ENCODE data around the gene BRINP3.

The BRINP3 gene

DNA sequence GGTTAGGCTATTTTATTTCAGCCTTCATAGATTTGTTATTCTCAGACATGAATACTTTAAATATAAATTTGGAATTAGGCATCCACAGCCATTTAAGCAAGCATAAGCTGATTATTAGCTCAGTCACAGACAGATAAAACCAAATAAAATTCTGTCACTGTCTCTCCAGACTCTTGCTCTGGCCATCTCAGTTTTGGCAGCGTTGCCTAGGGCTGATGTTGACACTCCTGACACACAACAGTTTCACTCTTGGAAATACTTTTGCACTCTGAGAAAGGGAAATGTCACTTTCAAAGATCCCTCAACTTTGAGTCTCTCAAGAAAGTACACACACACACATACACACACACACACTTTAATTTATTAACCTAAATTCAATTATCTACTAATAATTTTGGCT, 372.7 kb downstream of the BRINP3 start:
- no peak for DNase-seq (ENCODE audit: low read depth)

DNA sequence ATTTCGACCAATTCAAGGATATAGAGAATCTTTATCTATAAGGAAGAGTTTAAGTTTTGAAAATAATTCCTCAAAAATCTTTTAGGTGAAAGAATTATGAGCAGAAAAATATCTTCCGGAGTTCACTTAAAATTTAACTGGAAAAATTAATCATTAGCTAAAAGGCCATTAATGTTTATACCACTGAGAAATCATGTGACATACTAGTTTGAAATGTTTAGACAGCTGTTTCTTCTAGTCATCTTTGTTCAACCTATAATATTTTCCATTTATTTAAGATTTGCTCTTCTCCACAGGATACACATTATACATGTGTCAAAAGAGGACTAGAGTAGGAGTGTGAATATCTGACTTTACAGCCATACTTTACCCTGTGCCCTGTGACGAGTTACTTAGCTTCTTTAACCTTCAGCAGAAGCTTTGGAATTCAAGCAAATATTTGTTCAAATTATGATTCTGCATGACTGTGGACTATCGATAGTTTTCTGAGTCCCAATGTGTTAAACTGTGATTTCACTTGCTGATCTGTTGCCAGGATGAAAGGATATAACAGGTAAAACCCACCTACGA, 374.8 kb downstream of the BRINP3 start:
- DNase-seq (ENCODE audit: low read depth) = no peak

DNA sequence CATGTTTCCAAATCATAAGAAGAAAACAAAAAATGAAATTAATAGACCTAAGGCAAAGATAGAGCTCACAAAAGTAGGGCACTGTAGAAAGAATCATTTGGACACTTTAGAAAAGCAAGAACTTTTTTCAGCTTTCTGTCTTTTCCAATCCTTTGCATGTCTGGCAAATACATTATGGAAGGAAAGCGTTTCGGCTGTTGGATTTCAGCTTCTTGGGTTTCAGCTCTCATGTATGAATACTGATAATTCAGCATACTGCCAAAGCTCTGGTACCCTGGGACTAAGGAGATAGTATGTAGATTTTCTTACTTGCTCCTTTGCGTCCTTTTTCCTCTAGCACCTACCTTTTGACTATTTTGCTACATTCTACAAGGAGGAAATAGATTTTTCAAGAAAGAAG, 375.9 kb downstream of the BRINP3 start:
- no peak for DNase-seq (ENCODE audit: low read depth)

DNA sequence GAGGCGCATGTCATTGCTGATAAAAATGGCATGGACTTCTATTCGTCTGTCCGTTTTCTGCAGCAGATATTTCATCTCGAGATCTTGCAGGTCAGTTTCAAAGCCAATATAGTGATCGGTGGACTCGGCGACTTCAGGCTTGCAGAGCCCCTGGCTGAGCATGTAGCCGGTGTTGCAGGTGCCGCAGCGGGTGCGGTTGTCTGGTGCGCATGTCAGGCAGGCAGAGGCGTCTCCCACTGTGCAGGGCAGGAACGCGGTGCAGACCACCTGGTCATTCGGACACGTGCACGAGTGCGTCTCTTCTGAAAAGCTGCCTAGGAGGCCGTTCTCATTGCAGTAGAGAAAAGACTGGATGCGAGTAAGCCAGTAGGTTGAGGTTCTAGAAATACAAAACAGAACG, 378.9 kb downstream of the BRINP3 start:
- no peak for DNase-seq (ENCODE audit: low read depth)

DNA sequence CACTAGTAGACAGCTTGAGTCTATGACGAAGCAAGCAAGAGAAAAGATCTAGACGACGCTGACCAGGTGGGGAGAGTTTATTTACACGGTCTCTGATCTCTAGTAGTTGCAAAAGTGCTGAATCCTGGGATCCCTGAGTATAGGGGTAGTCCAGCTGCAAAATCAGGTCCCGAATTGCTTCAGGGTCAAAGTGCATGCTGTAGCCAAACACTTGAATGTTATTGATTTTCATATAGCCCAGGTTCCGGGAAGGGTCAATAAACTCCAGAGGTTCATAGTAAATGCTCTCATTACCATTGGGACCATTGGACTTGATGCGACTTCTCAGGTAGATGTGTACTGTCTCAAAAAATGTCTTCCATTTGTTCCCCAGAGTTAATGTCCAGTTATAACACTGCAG, 379.6 kb downstream of the BRINP3 start:
- DNase-seq (ENCODE audit: low read depth) = no peak

DNA sequence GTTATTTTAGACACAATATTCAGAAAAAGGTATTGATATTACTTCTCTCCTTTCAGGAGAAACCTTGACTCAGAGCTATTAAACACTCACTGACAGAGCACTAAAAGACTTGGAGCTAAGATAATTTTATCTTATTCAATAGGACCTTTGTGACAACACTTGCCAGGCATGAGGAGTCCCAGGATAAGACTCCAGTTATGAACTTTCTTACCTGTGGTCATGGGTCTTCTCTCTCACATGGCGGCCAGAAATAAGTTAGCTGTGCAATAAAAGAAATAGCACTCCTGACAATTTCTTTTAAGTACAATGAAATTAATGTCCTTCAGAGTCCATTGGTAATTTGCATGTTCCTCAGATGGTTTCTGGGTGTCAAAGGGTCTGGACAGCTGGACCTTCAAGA, 382.1 kb downstream of the BRINP3 start:
- no peak for DNase-seq (ENCODE audit: low read depth)

DNA sequence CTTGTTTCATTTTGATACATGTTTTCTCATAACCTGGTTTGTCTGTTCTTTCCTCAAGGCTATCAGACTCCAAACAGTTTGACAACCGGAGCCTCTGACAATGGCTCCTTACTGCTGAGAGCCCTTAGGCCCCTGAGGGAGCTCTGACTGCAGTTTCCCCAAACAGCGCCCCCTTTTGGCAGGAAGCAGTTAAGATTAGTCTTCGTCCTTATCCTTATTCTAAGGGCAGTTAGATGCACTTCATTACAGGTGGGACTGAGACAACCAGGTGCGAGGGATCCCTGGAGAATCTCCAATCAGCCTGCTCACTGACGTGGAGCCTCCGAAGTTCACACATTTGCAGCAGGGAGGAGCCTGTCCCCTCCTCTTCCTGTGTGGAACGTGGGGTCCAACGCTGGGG, 393.1 kb downstream of the BRINP3 start:
- no peak for DNase-seq (ENCODE audit: low read depth)

DNA sequence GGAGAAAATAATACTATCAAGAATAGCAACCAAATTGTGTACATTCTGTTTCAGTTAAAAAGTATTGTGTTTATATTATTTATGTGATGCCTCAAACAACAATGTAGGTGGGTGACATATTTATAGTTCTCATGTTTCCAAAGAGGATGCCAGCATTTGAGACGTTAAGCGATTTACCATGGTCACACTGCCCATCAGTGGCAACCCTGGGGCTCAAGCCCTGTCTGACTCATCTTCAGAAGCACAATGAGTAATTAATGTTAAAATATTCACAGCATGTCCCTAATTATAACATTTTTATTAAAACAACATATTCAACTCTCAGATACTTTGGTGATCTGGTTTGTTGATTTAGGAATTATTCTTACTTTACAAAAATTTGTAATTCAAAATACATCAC, 409.4 kb downstream of the BRINP3 start:
- DNase-seq (ENCODE audit: low read depth) = no peak

DNA sequence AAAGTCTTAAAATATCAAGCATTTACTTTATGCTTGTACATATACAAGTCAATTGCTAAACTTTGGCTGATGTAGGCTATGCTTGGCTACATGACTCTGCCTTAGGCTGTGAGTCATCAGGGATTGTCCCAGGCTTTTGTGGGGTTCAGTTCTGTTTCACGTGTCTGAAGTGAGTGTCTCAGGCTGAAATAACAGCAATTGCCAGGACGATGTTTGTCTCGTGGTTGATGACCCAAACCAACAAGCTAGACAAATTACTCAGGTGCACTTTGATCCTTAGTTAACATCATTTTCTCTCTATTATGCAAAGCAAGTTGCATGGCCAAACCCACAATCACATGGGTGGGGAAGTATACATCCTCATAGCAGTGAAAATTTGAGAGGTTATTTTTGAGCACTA, 410.1 kb downstream of the BRINP3 start:
- DNase-seq (ENCODE audit: low read depth) = no peak

DNA sequence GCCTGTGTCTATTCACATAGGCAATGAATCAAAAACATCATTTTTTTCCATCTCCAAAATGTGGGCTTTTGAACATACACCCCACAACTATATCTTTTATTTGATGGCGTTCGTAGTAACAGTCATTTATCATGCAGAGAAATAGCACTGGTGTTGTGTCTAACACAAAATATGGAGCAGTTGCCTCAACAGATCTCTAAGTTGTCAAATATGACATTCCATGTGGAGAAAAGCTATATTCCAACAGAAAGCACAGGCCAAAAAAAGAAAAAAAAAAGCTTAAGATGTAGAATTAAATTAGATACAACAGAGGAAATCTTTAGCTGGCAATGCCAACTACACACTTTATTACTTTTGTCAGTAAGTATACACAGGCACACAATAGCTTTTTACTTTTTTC, 411.7 kb downstream of the BRINP3 start:
- no peak for DNase-seq (ENCODE audit: low read depth)

DNA sequence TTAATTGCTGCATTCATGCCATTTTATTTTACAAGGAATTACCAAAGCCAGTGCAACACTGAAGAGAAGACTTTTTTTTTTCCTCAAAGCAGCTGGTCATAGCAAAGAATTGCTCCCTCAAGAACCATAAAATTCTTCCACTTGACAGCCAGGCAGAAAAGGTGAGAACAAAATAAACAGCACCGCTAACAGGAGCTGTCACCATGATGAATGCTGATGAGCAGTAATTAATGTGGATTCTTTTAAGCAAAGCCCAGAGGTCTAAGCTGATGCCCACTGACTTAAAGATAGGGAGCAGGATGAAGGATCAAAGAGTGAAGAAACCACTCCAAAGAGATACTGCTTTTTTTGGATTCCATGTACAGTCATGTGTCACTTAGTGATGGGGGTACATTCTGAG, 428.4 kb downstream of the BRINP3 start:
- no peak for DNase-seq (ENCODE audit: low read depth)

Measured in activated T-helper 1 cell treated with Interleukin-2 at 50 U/mL for 16 hours (primary cell).